HepG2 (cell line): ENCODE data around the gene PLEKHA5. TPM values are rescaled to one million over a fixed set of nuclear protein-coding genes. Genes with fewer than 3 reads are reported as not detected.

Source experiments
- ATAC-seq: fragments of 200-7000 bp; cut with Tn5 transposase; 3 replicates; pipeline ENCODE4 v1.9.1; 2020; ENCODE audit warnings: mild to moderate bottlenecking, moderate library complexity
- BruUV-seq: library from RNA; stranded (reverse); fragments of 400-500 nt; replicated peaks from 2 replicates; lab custom pipeline; 2021; lab: Mats Ljungman, UMichigan
- CTCF ChIA-PET: fragments of 300-600 bp; formaldehyde crosslinking; extraction: SDS; loops from one replicate; lab custom pipeline; 2021; ENCODE audit warnings: low total read pairs, inconsistent platforms, low intra/inter-chr PET ratio; lab: Yijun Ruan, JAX
- POLR2A ChIA-PET: fragments of 350-600 bp; sonication (Branson Sonifier 250); formaldehyde crosslinking; loops from one replicate; lab custom pipeline; 2020; ENCODE audit warnings: antibody characterized with exemption, inconsistent platforms; lab: Yijun Ruan, JAX
- DNase-seq: peaks from one replicate; pipeline ENCODE4 v3.0.0-alpha.2; 2015; ENCODE audit warnings: low spot score
- FAIRE-seq: peaks from 3 replicates; lab custom pipeline; 2011; peaks lifted over from hg19 to GRCh38; lab: Jason Lieb, UNC
- H2AFZ ChIP-seq: one replicate; pipeline ENCODE4 v1.6.1; 2011; ENCODE audit warnings: low read length, inconsistent platforms
- H3K27ac ChIP-seq: fragments of 300-600 bp; 3 replicates; pipeline ENCODE4 v1.8.0; 2011; ENCODE audit warnings: mixed run types, mild to moderate bottlenecking, mixed read lengths, low read length, inconsistent platforms; ENCODE audit not compliant: insufficient read depth; ENCODE audit errors: extremely low read length
- H3K27me3 ChIP-seq, 2 experiments: fragments of 200-600 bp in 1 of 2; 2 replicates in 1 of 2; 3 replicates in 1 of 2; pipeline versions ENCODE4 v1.6.0 to v1.8.0; 2011; ENCODE audit warnings: low read length in 2 of 2, mild to moderate bottlenecking in 2 of 2, moderate library complexity in 2 of 2, inconsistent platforms in 1 of 2; ENCODE audit not compliant: insufficient read depth in 2 of 2, control insufficient read depth in 1 of 2
- H3K36me3 ChIP-seq, 2 experiments: fragments of 200-600 bp in 1 of 2; replicated peaks in 1 of 2; 2 replicates in 1 of 2; 3 replicates in 1 of 2; pipeline versions ENCODE4 v1.5.1 to v1.8.0; 2011; ENCODE audit warnings: low read length in 2 of 2, inconsistent platforms in 1 of 2; ENCODE audit not compliant: insufficient read depth in 2 of 2, control insufficient read depth in 1 of 2
- H3K4me1 ChIP-seq: 2 replicates; pipeline ENCODE4 v1.5.1; 2012; ENCODE audit warnings: low read length, inconsistent platforms; ENCODE audit not compliant: insufficient read depth
- H3K4me2 ChIP-seq: 2 replicates; pipeline ENCODE4 v1.6.0; 2011; ENCODE audit warnings: low read depth, low read length, inconsistent platforms
- H3K4me3 ChIP-seq, 3 experiments: fragments of 200-600 bp in 1 of 3; sonication (generic), shearing (Covaris generic) in 1 of 3; replicated peaks in 1 of 3; 2 replicates each; pipeline ENCODE4 v1.5.1; 2011 to 2016; ENCODE audit warnings: low read length in 3 of 3, inconsistent platforms in 2 of 3, low read depth in 2 of 3, mild to moderate bottlenecking in 2 of 3, control low read depth in 1 of 3, mixed read lengths in 1 of 3; ENCODE audit not compliant: insufficient read depth in 1 of 3
- H3K79me2 ChIP-seq: one replicate; pipeline ENCODE4 v1.6.1; 2011; ENCODE audit warnings: low read length, inconsistent platforms; ENCODE audit not compliant: insufficient read depth
- H3K9ac ChIP-seq: 2 replicates; pipeline ENCODE4 v1.6.0; 2011; ENCODE audit warnings: mild to moderate bottlenecking, low read depth, low read length, inconsistent platforms; ENCODE audit not compliant: insufficient read depth
- H3K9me3 ChIP-seq: 2 replicates; pipeline ENCODE4 v1.5.1; 2012; ENCODE audit warnings: mild to moderate bottlenecking, low read length
- H4K20me1 ChIP-seq: 2 replicates; pipeline ENCODE4 v1.6.0; 2011; ENCODE audit warnings: inconsistent platforms, mild to moderate bottlenecking, low read length, moderate library complexity; ENCODE audit not compliant: insufficient read depth
- ATF1 ChIP-seq: IDR thresholded peaks from 2 replicates; pipeline ENCODE4 v1.6.1; 2016; ENCODE audit warnings: mild to moderate bottlenecking, control low read depth
- ELF4 ChIP-seq: sonication (generic); formaldehyde crosslinking; IDR thresholded peaks from 2 replicates; pipeline ENCODE4 v1.5.0; 2020; ENCODE audit warnings: missing genetic modification reagents, mild to moderate bottlenecking, moderate library complexity, borderline replicate concordance
- FOXP1 ChIP-seq, 2 experiments: fragments of 450-650 bp in 1 of 2; IDR thresholded peaks; 2 replicates each; pipeline ENCODE4 v1.6.1; 2017 to 2018; ENCODE audit warnings: antibody characterized with exemption in 1 of 2
- MTF2 ChIP-seq: sonication (generic); formaldehyde crosslinking; IDR thresholded peaks from 2 replicates; pipeline ENCODE4 v1.5.0; 2020; ENCODE audit warnings: missing genetic modification reagents, borderline replicate concordance
- MXD4 ChIP-seq: IDR thresholded peaks from 2 replicates; pipeline ENCODE4 v1.6.1; 2016; ENCODE audit warnings: mild to moderate bottlenecking, missing biosample characterization, missing genetic modification reagents
- NCOA5 ChIP-seq: sonication (generic); formaldehyde crosslinking; IDR thresholded peaks from 2 replicates; pipeline ENCODE4 v1.4.0; 2020; ENCODE audit warnings: missing genetic modification reagents
- NONO ChIP-seq, 2 experiments: fragments of 450-650 bp in 1 of 2; sonication (generic) in 1 of 2; formaldehyde crosslinking in 1 of 2; IDR thresholded peaks in 1 of 2; conservative IDR thresholded peaks in 1 of 2; 2 replicates each; pipeline versions ENCODE4 v1.6.1 to v1.8.0; 2017 to 2022; ENCODE audit warnings: mild to moderate bottlenecking in 1 of 2, missing genetic modification reagents in 1 of 2, moderate library complexity in 1 of 2
- ZFAT ChIP-seq: sonication (generic); formaldehyde crosslinking; conservative IDR thresholded peaks from 2 replicates; pipeline ENCODE4 v1.8.1; 2023; ENCODE audit warnings: missing genetic modification reagents, inconsistent platforms
- ZKSCAN8 ChIP-seq: IDR thresholded peaks from 2 replicates; pipeline ENCODE4 v1.6.1; 2016; ENCODE audit warnings: borderline replicate concordance, missing genetic modification reagents, missing compliant biosample characterization
- ZNF260 ChIP-seq: sonication (generic); formaldehyde crosslinking; IDR thresholded peaks from 2 replicates; pipeline ENCODE4 v1.4.0; 2020; ENCODE audit warnings: missing genetic modification reagents, low read depth, mild to moderate bottlenecking, borderline replicate concordance
- ZNF558 ChIP-seq: sonication (generic); formaldehyde crosslinking; IDR thresholded peaks from 2 replicates; pipeline ENCODE4 v1.9.0; 2022; ENCODE audit warnings: mild to moderate bottlenecking, missing genetic modification reagents, borderline replicate concordance
- ZNF619 ChIP-seq: sonication (generic); formaldehyde crosslinking; IDR thresholded peaks from 2 replicates; pipeline ENCODE4 v1.4.0; 2020; ENCODE audit warnings: mild to moderate bottlenecking, missing genetic modification reagents
- ZNF782 ChIP-seq: sonication (generic); formaldehyde crosslinking; IDR thresholded peaks from 2 replicates; pipeline ENCODE4 v1.4.0; 2020; ENCODE audit warnings: missing genetic modification reagents, mild to moderate bottlenecking, borderline replicate concordance
- ZNF879 ChIP-seq: sonication (generic); formaldehyde crosslinking; IDR thresholded peaks from 2 replicates; pipeline ENCODE4 v1.8.1; 2023; ENCODE audit warnings: missing genetic modification reagents
- ZSCAN20 ChIP-seq: sonication (generic); formaldehyde crosslinking; IDR thresholded peaks from 2 replicates; pipeline ENCODE4 v1.4.0; 2020; ENCODE audit warnings: missing genetic modification reagents, mild to moderate bottlenecking, borderline replicate concordance
- WGBS: methylation state at CpG from one replicate; pipeline ENCODE4 v1.1.6; 2017; ENCODE audit warnings: low lambda C conversion rate; 5-methylcytosine and 5-hydroxymethylcytosine counted together
- in situ Hi-C: cut with HindIII; loops from 2 replicates; pipeline ENCODE4 v1.10.0; 2017; ENCODE audit warnings: low pct_unique_long_range_greater_than_20kb; ENCODE audit not compliant: extremely low pct_ligation_motif_present
- intact Hi-C: fragments of 100-400 bp; cut with micrococcal nuclease; formaldehyde crosslinking; loops from one replicate; pipeline ENCODE4 v1.10.0; 2022; ENCODE audit not compliant: unreplicated experiment
- polyA plus RNA-seq, 8 experiments: library from polyadenylated mRNA; depleted of rRNA in 3 of 8; stranded (reverse) in 7 of 8; unstranded in 1 of 8; fragments of >200 nt; fragmentation: Illumina TruSeq in 4 of 8; extraction: Trizol in 4 of 8; gene quantifications; 2 replicates each; pipeline versions ENCODE4 v1.2.1 to v1.2.3, GENCODE V29; 2011 to 2016; ENCODE audit warnings: low read depth in 4 of 8, missing spikeins in 1 of 8, mixed read lengths in 1 of 8; ENCODE audit not compliant: insufficient read depth in 1 of 8
- total RNA-seq, 5 experiments: library from RNA; depleted of rRNA; stranded (reverse); fragments of >200 nt; fragmentation: Illumina TruSeq; extraction: Trizol; gene quantifications; 2 replicates each; pipeline ENCODE4 v1.2.3, GENCODE V29; 2016; ENCODE audit warnings: low read depth in 1 of 5
- TF ChIP-seq, protein P1 (sequence below): sonication (generic); formaldehyde crosslinking; IDR thresholded peaks from 2 replicates; pipeline ENCODE4 v1.4.0; 2020; ENCODE audit warnings: missing genetic modification reagents, borderline replicate concordance
- TF ChIP-seq, protein P2 (sequence below): sonication (generic); formaldehyde crosslinking; IDR thresholded peaks from 2 replicates; pipeline ENCODE4 v1.5.0; 2020; ENCODE audit warnings: missing genetic modification reagents

Gene PLEKHA5
- total and polyA plus RNA-seq, 2 of the 13 experiments (the other 11 are each of a cell fraction or from before 2014, with no cell fraction given): 4.2 to 15.4 TPM

DNA sequence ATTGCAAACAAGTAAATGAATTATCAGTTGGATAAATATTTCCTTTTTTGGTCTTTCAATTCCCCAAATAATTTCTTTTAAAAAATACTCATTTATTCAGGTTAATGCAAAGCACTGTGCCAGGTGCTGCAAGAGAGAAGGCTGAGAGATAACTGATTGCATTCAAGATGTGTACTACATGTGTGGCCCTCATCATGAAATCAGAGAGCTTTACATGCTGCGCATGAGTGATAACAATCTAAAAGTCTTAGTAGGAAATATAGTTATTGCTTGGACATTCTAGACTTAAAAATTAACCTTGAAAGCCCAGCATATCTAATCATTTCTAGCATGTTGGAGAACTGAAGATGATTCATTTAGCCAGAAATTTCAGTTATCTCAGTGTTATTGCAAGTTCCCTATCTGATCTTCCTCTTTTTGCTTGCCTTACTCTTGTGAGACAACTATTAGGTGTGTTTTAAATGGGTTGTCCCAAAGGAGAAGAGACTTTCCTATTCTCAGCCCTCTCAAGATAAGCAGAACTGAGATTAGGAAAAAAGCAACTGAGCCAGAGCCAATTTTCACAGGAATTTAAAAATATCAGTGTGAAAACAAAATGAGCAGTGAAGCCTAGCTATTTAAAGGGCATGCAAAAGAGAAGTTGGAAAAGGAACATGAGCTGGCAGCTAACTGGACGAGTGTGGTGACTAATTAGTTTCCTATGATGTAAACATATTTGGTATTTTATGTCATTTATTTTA is 60.9 kb downstream of the PLEKHA5 start:
- intact Hi-C loops: no loop called here
- Histone ChIP-seq H3K9me3 (no peaks in the 10 kb centered on the region), H3K4me2 (no peak overlapping the region), H4K20me1 (no peaks in the 10 kb centered on the region), H3K79me2 (no peaks in the 10 kb centered on the region), H3K4me3 (no peak overlapping the region), H3K36me3 (no peaks in the 10 kb centered on the region), H3K9ac (no peak overlapping the region), H3K27ac (no peak overlapping the region), H2AFZ (no peak overlapping the region), H3K27me3 (no peaks in the 10 kb centered on the region), H3K4me1 (peaks cover 20% of the 10 kb centered on the region)
- 94% methylated on average over 2 of the region's 2 CpGs for WGBS
- FAIRE-seq (no peak), ATAC-seq (no peak), DNase-seq (no peak)
- in situ Hi-C loops: loop anchor here (25.0 kb wide), 1 partner anchor 753 kb away; no protein-coding TSS in a partner anchor
- POLR2A ChIA-PET: no interaction called here
- TF ChIP-seq MTF2 (CRISPR knock-in tag): no peak
- TF ChIP-seq, protein P1, sequence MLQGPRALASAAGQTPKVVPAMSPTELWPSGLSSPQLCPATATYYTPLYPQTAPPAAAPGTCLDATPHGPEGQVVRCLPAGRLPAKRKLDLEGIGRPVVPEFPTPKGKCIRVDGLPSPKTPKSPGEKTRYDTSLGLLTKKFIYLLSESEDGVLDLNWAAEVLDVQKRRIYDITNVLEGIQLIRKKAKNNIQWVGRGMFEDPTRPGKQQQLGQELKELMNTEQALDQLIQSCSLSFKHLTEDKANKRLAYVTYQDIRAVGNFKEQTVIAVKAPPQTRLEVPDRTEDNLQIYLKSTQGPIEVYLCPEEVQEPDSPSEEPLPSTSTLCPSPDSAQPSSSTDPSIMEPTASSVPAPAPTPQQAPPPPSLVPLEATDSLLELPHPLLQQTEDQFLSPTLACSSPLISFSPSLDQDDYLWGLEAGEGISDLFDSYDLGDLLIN: no peak
- no peak for TF ChIP-seq ZNF619 (CRISPR knock-in tag)
- CTCF ChIA-PET: no interaction called here
- BruUV-seq: no TSS peak

DNA sequence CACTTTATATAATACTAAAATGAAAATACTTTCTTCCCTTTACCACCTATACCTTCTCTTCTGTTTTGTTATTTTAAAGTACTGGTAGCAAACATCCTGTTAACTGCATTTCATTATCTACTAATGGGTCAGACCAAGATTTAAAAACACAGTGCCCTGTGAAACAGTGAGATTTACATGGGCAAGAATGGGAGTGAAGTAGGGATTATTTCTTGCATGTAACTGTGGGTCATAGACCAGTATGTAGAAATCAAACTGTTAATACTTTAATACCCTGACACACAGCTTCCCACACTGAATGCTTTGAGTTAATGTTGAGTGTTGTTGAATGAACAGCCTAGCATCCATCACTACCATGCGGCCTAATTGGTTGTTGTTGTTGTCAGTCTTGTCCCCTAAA is 61.6 kb downstream of the PLEKHA5 start:
- POLR2A ChIA-PET: no interaction called here
- no peaks in the 10 kb centered on the region for H3K79me2 ChIP-seq
- FAIRE-seq: no peak
- TF ChIP-seq ELF4 (CRISPR knock-in tag) (no peak), MXD4 (CRISPR knock-in tag) (no peak), ZNF558 (CRISPR knock-in tag) (no peak), NONO (IDR thresholded peaks at IDR 0.05) (no peak), NONO (CRISPR knock-in tag; conservative IDR thresholded peaks at IDR 0.05) (no peak), NCOA5 (CRISPR knock-in tag) (no peak), ZSCAN20 (CRISPR knock-in tag) (no peak), ZFAT (CRISPR knock-in tag) (no peak), ZKSCAN8 (CRISPR knock-in tag) (no peak), ZNF879 (CRISPR knock-in tag) (no peak), FOXP1 (IDR thresholded peaks at IDR 0.05) (no peak), FOXP1 (CRISPR knock-in tag; IDR thresholded peaks at IDR 0.05) (no peak), ATF1 (CRISPR knock-in tag) (no peak), ZNF260 (no peak), ZNF782 (CRISPR knock-in tag) (no peak)
- TF ChIP-seq, protein P2, sequence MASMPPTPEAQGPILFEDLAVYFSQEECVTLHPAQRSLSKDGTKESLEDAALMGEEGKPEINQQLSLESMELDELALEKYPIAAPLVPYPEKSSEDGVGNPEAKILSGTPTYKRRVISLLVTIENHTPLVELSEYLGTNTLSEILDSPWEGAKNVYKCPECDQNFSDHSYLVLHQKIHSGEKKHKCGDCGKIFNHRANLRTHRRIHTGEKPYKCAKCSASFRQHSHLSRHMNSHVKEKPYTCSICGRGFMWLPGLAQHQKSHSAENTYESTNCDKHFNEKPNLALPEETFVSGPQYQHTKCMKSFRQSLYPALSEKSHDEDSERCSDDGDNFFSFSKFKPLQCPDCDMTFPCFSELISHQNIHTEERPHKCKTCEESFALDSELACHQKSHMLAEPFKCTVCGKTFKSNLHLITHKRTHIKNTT (CRISPR knock-in tag): no peak

More for the DNA sequence above, 61.6 kb downstream of the PLEKHA5 start:
- no peak for ATAC-seq
- no peak overlapping the region for H3K9ac ChIP-seq
- no TSS peak for BruUV-seq
- no peak overlapping the region for H3K27ac ChIP-seq
- no peak overlapping the region for H2AFZ ChIP-seq
- H3K4me3 ChIP-seq: no peak overlapping the region
- H3K4me2 ChIP-seq: no peak overlapping the region
- H3K36me3 ChIP-seq: no peaks in the 10 kb centered on the region
- intact Hi-C loops (no loop called here), in situ Hi-C loops (loop anchor here (25.0 kb wide), 1 partner anchor 754 kb away; no protein-coding TSS in a partner anchor)
- CTCF ChIA-PET: no interaction called here
- no peaks in the 10 kb centered on the region for H3K27me3 ChIP-seq
- 100% methylated on average over 1 of the region's 1 CpG for WGBS
- no peak for DNase-seq
- H3K4me1 ChIP-seq: peaks cover 20% of the 10 kb centered on the region
- H3K9me3 ChIP-seq: no peaks in the 10 kb centered on the region
- no peaks in the 10 kb centered on the region for H4K20me1 ChIP-seq
